ENCODE measurements around the gene KEAP1.
"Not testable (repeated sequence)": the region's sequence is repeated elsewhere in the genome, so short reads cannot be mapped to it uniquely, and the experiment has no call there.

Gene KEAP1

GRCh38 chr19:10503002-10503789, at the start of gene KEAP1:
Gene KEAP1, minus strand, starts transcription at chr19:10503356. Its CDS starts 3,323 bp downstream, at chr19:10500033.
- DNase-seq (ENCODE audit: low read depth in 1 of 2, low spot score in 1 of 2): peak in 1 of 2 donors; percentile 32

GRCh38 chr19:10552510-10553053, 49.4 kb upstream of the KEAP1 start:
- DNase-seq (ENCODE audit: low read depth in 1 of 2, low spot score in 1 of 2): no peak

DNA sequence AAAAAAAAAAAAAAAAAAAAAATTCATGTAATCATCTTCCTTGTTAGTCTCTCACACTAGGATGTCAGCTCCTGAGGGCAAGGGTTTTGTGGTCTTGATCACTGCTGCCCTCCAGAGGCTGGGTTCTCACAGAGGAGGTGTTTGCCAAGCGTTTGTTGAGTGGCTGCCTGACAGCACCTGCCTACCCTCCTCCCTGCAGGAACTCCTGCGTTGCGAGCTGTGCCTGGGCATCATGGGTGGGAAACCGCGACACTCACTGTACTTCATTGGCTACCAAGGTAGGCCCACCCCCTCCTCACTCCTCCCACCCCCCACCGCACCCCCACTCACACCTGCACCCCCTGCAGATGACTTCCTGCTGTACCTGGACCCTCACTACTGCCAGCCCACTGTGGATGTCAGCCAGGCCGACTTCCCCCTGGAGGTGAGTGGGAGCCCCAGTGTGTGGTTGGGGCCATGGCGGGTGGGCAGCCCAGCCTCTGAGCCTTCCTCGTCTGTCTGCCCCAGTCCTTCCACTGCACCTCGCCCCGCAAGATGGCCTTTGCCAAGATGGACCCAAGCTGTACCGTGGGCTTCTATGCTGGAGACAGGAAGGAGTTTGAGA, 48.6 kb upstream of the KEAP1 start:
- DNase-seq (ENCODE audit: low read depth in 1 of 2, low spot score in 1 of 2): no peak

DNA sequence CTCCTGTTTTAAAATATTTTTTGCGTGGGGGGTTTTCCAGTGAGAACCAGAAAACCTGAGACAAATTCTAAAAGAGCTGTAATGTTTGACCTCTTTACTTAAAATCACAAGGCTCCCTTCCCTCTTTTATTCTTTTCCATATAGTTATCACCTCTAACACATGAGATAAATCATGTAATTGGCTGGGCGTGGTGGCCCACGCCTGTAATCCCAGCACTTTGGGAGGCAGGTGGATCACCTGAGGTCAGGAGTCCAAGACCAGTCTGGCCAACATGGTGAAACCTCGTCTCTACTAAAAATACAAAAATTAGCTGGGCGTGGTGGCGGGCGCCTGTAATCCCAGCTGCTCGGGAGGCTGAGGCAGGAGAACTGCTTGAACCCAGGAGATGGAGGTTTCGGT, 47.9 kb upstream of the KEAP1 start:
- not testable (repeated sequence) for DNase-seq (ENCODE audit: low read depth in 1 of 2, low spot score in 1 of 2)

GRCh38 chr19:10550336-10550735, 47.2 kb upstream of the KEAP1 start:
- DNase-seq (ENCODE audit: low read depth in 1 of 2, low spot score in 1 of 2): no peak

DNA sequence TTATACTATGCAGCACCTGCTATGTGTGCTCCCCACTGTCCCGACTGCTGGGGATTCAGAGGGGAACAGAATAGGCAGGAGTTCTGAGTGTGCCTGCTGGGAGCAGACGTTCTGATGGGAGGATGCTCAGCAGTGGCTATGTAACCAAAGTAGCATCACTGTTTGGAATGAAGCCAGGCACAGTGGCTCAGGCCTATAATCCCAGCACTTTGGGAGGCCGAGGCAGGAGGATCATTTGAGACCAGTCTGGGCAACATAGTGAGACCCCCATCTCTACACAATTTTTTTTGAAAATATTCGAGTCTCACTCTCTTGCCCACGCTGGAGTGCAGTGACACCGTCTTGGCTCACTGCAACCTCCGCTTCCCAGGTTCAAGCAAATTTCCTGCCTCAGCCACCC, 46.6 kb upstream of the KEAP1 start:
- DNase-seq (ENCODE audit: low read depth in 1 of 2, low spot score in 1 of 2): no peak

DNA sequence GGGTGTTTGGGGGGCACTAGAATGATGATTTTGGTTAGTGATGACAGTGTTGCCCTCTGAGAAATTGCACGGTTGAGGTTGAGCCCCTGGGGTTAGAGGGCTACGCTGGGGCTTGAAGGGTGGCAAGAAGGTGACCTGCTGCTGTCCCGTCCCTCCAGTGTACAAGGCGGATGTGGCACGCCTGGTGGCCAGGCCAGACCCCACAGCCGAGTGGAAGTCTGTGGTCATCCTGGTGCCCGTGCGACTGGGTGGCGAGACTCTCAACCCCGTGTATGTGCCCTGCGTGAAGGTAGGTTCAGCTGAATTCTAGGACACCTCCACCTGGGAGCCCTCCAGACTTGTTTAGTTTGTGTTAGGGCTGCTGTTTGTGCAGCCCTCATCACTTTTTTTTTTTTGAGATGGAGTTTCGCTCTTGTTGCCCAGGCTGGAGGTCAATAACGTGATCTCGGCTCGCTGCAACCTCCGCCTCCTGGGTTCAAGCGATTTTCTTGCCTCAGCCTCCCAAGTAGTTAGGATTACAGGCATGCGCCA, 45.7 kb upstream of the KEAP1 start:
- DNase-seq (ENCODE audit: low read depth in 1 of 2, low spot score in 1 of 2): no peak

DNA sequence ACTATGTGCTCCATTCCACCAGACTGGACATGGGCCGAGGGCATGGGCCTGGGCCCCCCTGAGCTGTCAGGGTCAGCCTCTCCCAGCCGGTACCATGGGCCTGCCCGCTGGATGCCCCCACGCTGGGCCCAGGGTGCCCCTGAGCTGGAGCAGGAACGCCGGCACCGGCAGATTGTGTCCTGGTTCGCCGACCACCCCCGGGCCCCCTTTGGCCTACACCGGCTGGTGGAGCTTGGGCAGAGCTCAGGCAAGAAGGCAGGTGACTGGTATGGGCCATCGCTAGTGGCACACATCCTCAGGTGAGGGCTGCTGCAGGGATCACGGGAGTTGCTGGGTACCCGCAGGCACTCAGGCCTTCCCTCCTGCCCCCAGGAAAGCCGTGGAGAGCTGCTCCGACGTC, 43.7 kb upstream of the KEAP1 start:
- DNase-seq (ENCODE audit: low read depth in 1 of 2, low spot score in 1 of 2): no peak

DNA sequence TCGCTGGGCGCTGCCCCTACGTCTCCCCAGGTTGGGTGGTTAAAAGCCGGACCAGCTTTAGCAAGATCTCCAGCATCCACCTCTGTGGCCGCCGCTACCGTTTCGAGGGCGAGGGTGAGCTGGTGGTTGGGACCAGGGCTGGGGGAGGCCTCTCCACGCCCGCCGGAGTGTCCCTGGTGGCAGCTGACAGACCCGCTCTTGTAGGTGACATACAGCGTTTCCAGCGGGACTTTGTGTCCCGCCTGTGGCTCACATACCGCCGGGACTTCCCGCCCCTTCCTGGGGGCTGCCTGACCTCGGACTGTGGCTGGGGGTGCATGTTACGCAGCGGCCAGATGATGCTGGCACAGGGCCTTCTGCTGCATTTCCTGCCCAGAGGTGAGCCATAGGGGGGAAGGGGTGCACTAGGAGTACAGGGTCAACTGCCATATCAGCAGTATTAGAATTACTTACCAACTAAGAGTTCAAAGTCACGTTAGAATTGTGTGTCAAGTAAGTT, 41.6 kb upstream of the KEAP1 start:
- no peak for DNase-seq (ENCODE audit: low read depth in 1 of 2, low spot score in 1 of 2)

- DNase-seq (ENCODE audit: low read depth in 1 of 2, low spot score in 1 of 2): no peak
Observed at GRCh38 chr19:10544242-10544752, 41.1 kb upstream of the KEAP1 start.

DNA sequence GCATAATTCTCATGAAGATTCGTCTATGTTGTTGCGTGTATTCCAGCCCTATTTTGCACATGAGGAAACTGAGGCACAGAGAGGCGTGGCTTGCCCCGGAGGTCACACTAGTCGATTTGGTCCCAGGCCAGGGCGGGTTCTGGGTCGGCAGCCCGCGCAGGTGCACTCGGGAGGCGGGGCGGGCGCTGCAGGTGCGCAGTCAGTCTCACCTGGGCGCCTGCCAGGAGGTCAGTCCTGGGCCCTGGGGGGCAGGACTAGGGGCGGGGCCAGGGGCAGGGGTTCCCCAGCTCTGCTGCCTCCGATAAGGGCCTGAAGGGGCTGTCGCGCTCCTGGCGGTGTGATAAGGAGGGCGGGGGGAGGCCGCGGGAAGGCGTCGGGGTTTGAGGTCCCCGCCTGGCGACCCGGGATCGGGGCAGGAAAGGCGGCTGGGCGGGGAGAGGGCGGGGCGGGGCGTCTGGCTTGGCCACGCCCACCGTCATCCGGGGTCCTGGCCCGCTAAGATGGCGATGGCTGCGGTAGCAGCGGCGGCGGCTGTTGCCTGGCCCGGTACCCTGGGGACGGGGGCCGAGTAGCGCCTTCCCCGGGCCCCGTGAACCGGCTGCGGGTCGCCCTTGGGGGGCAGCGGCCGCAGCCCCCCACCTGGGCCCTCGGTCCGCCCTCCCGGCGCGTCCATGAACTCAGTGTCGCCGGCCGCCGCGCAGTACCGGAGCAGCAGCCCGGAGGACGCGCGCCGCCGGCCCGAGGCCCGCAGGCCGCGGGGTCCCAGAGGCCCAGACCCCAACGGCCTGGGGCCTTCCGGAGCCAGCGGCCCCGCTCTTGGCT, 40.5 kb upstream of the KEAP1 start, which contains the start of gene ATG4D:
TSS of gene ATG4D (plus strand) at position 485 of the 822 bp plus-strand sequence. CDS start at position 672, 187 bp downstream.
- DNase-seq (ENCODE audit: low read depth in 1 of 2, low spot score in 1 of 2): peak; percentile 65 to 71

GRCh38 chr19:10543059-10543419, 39.9 kb upstream of the KEAP1 start:
- DNase-seq (ENCODE audit: low read depth in 1 of 2, low spot score in 1 of 2): no peak

DNA sequence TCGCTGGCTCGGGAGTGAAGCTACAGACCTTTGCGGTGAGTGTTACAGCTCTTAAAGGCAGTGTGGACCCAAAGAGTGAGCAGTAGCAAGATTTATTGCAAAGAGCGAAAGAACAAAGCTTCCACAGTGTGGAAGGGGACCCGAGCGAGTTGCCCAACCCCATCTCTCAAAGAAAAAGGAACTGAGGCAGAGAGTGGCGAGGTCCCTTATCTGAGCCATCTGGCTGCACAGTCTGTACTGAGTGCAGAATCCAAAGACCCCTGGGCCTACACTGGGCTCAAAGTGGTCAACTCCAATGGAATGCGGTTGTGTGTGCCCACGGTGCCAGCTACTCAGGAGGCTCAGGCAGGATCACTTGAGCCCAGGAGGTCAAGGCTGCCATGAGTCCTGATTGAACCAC, 35.9 kb upstream of the KEAP1 start:
- DNase-seq (ENCODE audit: low read depth in 1 of 2, low spot score in 1 of 2): not testable (repeated sequence)

- DNase-seq (ENCODE audit: low read depth in 1 of 2, low spot score in 1 of 2): no peak
Observed at GRCh38 chr19:10538204-10538983, 35.2 kb upstream of the KEAP1 start.

DNA sequence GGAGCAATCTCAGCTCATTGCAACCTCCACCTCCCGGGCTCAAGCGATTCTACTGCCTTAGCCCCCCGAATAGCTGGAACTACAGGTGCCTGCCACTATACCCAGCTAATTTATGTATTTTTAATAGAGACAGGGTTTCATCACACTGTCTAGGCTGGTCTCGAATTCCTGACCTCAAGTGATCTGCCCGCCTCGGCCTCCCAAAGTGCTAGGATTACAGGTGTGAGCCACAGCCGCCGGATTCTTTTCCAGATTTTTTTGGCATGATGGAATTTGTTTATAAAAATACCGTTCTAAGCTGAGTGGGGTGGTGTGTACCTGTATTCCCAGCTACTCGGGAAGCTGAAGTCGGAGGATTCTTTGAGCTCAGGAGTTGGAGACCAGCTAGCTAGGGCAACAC, 34.5 kb upstream of the KEAP1 start:
- no peak for DNase-seq (ENCODE audit: low read depth in 1 of 2, low spot score in 1 of 2)

DNA sequence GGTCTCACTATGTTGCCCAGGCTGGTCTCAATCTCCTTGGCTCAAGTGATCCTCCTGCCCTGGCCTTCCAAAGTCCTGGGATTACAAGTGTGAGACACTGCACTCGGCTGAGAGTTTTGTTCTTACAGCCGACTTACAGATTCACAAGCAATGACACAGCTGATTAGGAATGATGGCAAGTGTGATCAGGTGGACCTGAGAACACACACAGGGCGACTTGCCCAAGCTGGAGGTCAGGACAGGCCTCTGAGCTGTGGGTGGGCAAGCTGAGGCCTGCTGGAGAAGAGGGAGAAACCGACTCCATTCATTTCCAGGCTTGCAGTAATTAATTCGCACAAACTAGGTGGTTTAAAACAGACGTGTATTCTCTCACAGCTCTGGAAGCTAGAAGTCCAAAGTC, 32.5 kb upstream of the KEAP1 start:
- DNase-seq (ENCODE audit: low read depth in 1 of 2, low spot score in 1 of 2): no peak

- DNase-seq (ENCODE audit: low read depth in 1 of 2, low spot score in 1 of 2): no peak
Observed at GRCh38 chr19:10533646-10534386, 30.7 kb upstream of the KEAP1 start.

DNA sequence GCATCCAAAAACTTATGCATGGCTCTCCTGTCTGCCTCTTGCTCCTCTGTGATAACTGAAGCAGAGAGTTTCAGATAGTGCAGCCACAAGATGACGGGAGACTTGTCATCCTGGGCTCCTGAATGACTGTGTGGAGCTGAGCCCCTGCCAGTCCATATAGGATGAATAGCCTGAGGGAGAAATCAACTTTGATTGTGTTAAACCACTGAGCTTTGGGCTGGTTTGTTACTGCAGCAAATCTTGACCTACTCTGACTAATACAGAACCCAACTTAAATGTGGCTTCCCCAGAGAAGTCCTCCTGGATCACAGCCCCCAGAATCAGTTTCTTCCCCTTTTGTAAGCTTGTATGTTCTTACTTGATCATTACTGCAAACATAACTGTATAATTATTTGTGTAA, 29.3 kb upstream of the KEAP1 start:
- DNase-seq (ENCODE audit: low read depth in 1 of 2, low spot score in 1 of 2): no peak

- not testable (repeated sequence) for DNase-seq (ENCODE audit: low read depth in 1 of 2, low spot score in 1 of 2)
Observed at GRCh38 chr19:10526887-10527286, 23.7 kb upstream of the KEAP1 start.

All from activated T-helper 1 cell treated with anti-CD3 and anti-CD28 coated beads, Interleukin-2, amount 50 U/mL, for 16 hours (primary cell).